Measurements from ENCODE around the gene RBM5.

- TF ChIP-seq POLR2A (IDR thresholded peaks at IDR 0.05; ENCODE audit: low read depth), result no peak
- no peak for TF ChIP-seq CTCF (IDR thresholded peaks at IDR 0.05)
- TF ChIP-seq EP300 (IDR thresholded peaks at IDR 0.05), result no peak
- TF ChIP-seq POLR2AphosphoS5 (IDR thresholded peaks at IDR 0.05), result no peak
These were observed 68.1 kb downstream of the RBM5 start for GRCh38 chr3:50156549-50157493.

Data from esophagus muscularis mucosa (tissue), 4 donors.